ENCODE measurements around the gene C1QL1. TPM values are rescaled to one million over a fixed set of nuclear protein-coding genes. Genes with fewer than 3 reads are reported as not detected.
A peak's percentile ranks its signal among the peaks of the same experiment; 100 is the strongest.

Gene C1QL1
- total and polyA plus RNA-seq, 2 of the 13 experiments (the other 11 are each of a cell fraction or from before 2014, with no cell fraction given), result 0.11 TPM

DNA sequence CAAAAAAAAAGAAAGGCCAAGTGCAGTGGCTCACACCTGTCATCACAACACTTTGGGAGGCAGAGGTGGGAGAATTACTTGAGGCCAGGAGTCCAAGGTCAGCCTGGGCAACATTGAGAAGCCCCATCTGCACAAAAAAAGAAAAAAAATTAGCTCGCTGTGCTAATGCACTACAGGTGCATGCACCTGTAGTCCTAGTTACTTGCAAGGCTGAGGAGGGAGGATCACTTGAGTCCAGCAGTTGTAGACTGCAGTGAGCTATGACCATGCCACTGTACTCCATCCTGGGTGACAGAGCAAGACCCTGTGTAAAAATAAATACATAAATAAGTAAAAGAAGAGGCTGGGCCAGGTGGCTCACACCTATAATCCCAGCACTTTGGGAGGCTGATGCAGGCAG is 43.7 kb upstream of the C1QL1 start:
- WGBS (ENCODE audit: low lambda C conversion rate), result 5% methylated on average over 1 of the region's 1 CpG
- no peaks in the 10 kb centered on the region for H4K20me1 ChIP-seq (ENCODE audit: insufficient read depth, low read length)
- no peak for DNase-seq (ENCODE audit: low spot score)
- no peaks in the 10 kb centered on the region for H3K9me3 ChIP-seq (ENCODE audit: low read length)
- in situ Hi-C loops (cut with HindIII; ENCODE audit: extremely low pct_ligation_motif_present, low pct_unique_long_range_greater_than_20kb), result loop anchor here (25.0 kb wide), 1 partner anchor 224 kb away; no protein-coding TSS in a partner anchor
- H3K79me2 ChIP-seq (ENCODE audit: insufficient read depth, low read length), result no peaks in the 10 kb centered on the region
- CTCF ChIA-PET (ENCODE audit: low intra/inter-chr PET ratio, low total read pairs), result no interaction called here
- no peak overlapping the region for H3K4me3 ChIP-seq (replicated peaks in 1 of 3; ENCODE audit: insufficient read depth in 1 of 3, low read depth in 2 of 3, low read length in 3 of 3)
- intact Hi-C loops (cut with micrococcal nuclease; ENCODE audit: unreplicated experiment), result no loop called here
- no peak overlapping the region for H3K4me2 ChIP-seq (ENCODE audit: low read depth, low read length)
- peaks cover 5 to 25% of the 10 kb centered on the region in 2 experiments; a peak in 4 of 5 replicates for H3K27me3 ChIP-seq (ENCODE audit: control insufficient read depth in 1 of 2, insufficient read depth in 2 of 2, low read length in 2 of 2)
- no peak overlapping the region for H2AFZ ChIP-seq (ENCODE audit: low read length)
- TF ChIP-seq ZNF780A (CRISPR knock-in tag; IDR thresholded peaks at IDR 0.05) (no peak), ELF1 (CRISPR knock-in tag; IDR thresholded peaks at IDR 0.05) (no peak), HNF4A (CRISPR knock-in tag; IDR thresholded peaks at IDR 0.05) (peak; percentile 24; the same call in 1 of the 2 replicates)
- no peak for FAIRE-seq
- no peak overlapping the region for H3K27ac ChIP-seq (ENCODE audit: extremely low read length, insufficient read depth, low read length)
- POLR2A ChIA-PET, result no interaction called here
- no TSS peak for BruUV-seq (replicated peaks)
- ATAC-seq, result no peak
- H3K36me3 ChIP-seq (replicated peaks in 1 of 2; ENCODE audit: control insufficient read depth in 1 of 2, insufficient read depth in 2 of 2, low read length in 2 of 2), result no peaks in the 10 kb centered on the region
- peaks cover 23% of the 10 kb centered on the region for H3K4me1 ChIP-seq (ENCODE audit: insufficient read depth, low read length)
- no peak overlapping the region for H3K9ac ChIP-seq (ENCODE audit: insufficient read depth, low read depth, low read length)

DNA sequence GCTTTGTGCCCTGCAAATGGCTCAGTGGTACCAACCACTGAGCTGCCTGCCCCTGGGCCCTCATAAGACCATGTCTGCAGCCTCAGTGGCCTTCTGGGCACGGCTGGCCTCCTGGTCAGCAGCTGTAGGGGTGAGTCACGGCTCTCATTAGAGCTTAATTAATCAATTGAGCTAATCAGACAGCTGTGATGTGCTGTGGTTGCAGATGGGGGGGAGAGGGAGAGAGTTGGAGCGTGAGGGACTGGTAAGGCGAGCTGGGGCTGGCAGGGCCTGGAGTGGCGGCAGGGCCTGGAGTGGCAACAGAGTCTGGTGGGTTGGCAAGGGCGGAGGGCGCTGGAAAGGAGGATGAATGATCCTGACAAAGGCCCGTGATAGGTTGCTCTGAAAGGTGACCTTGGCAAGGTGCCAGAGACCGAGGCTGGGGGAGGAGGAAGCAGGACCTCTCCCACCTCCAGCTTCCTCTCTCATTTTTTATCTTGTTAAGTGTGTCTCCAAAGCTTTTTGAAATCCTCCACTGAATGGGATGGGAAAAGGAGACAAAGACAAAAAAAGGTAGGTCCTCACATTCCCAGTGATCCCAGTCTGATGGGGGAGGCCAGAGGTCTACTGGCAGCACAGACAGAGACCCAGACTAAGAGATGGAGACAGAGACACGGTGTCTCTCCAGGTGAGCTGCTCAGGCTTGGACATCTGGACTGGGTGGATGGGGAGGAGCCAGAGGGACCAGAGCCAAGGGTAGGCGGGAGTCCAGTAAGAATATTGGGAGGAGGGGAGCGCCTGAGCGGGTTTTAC is 41.8 kb upstream of the C1QL1 start:
- Histone ChIP-seq H4K20me1 (ENCODE audit: insufficient read depth, low read length) (no peaks in the 10 kb centered on the region), H3K4me1 (ENCODE audit: insufficient read depth, low read length) (peaks cover 6% of the 10 kb centered on the region), H3K4me3 (replicated peaks in 1 of 3; ENCODE audit: insufficient read depth in 1 of 3, low read depth in 2 of 3, low read length in 3 of 3) (no peak overlapping the region), H3K9me3 (ENCODE audit: low read length) (no peaks in the 10 kb centered on the region), H3K27ac (ENCODE audit: extremely low read length, insufficient read depth, low read length) (no peak overlapping the region), H3K79me2 (ENCODE audit: insufficient read depth, low read length) (no peaks in the 10 kb centered on the region), H3K36me3 (replicated peaks in 1 of 2; ENCODE audit: control insufficient read depth in 1 of 2, insufficient read depth in 2 of 2, low read length in 2 of 2) (no peaks in the 10 kb centered on the region), H3K4me2 (ENCODE audit: low read depth, low read length) (no peak overlapping the region), H3K9ac (ENCODE audit: insufficient read depth, low read depth, low read length) (no peak overlapping the region), H2AFZ (ENCODE audit: low read length) (no peak overlapping the region), H3K27me3 (ENCODE audit: control insufficient read depth in 1 of 2, insufficient read depth in 2 of 2, low read length in 2 of 2) (peaks cover 5 to 33% of the 10 kb centered on the region in 2 experiments; a peak in 4 of 5 replicates)
- 36% methylated on average over 13 of the region's 13 CpGs for WGBS (ENCODE audit: low lambda C conversion rate)
- intact Hi-C loops (cut with micrococcal nuclease; ENCODE audit: unreplicated experiment) (no loop called here), in situ Hi-C loops (cut with HindIII; ENCODE audit: extremely low pct_ligation_motif_present, low pct_unique_long_range_greater_than_20kb) (loop anchor here (25.0 kb wide), 1 partner anchor 223 kb away; no protein-coding TSS in a partner anchor)
- ChIA-PET POLR2A (no interaction called here), CTCF (ENCODE audit: low intra/inter-chr PET ratio, low total read pairs) (no interaction called here)
- FAIRE-seq, result no peak
- no TSS peak for BruUV-seq (replicated peaks)
- TF ChIP-seq ZNF83 (CRISPR knock-in tag; IDR thresholded peaks at IDR 0.05; ENCODE audit: borderline replicate concordance) (no peak), LCORL (IDR thresholded peaks at IDR 0.05) (peak; percentile 87), LCORL (CRISPR knock-in tag; IDR thresholded peaks at IDR 0.05) (no peak), ZSCAN22 (CRISPR knock-in tag; IDR thresholded peaks at IDR 0.05) (peak; percentile 94)
- ATAC-seq, result no peak
- no peak for DNase-seq (ENCODE audit: low spot score)

All from HepG2 (cell line).